Epidermal melanocyte (primary cell): ENCODE results near the gene ZBTB25.

Experiments used
- DNase-seq: peaks from one replicate; pipeline ENCODE4 v3.0.0; 2011; ENCODE audit warnings: low spot score; ENCODE audit not compliant: insufficient read length

Gene ZBTB25

GRCh38 chr14:64478634-64479250 lies 24.9 kb downstream of the ZBTB25 start:
- no peak for DNase-seq

- no peak for DNase-seq
Measured at GRCh38 chr14:64476438-64476837, 27.2 kb downstream of the ZBTB25 start.

- DNase-seq: no peak
Measured at GRCh38 chr14:64475585-64476273, 27.9 kb downstream of the ZBTB25 start.

- no peak for DNase-seq
Measured at GRCh38 chr14:64474698-64475097, 28.9 kb downstream of the ZBTB25 start.

- no peak for DNase-seq
Measured at GRCh38 chr14:64474041-64474440, 29.6 kb downstream of the ZBTB25 start.

- DNase-seq: no peak
Measured at GRCh38 chr14:64468451-64468850, 35.2 kb downstream of the ZBTB25 start.

- DNase-seq: no peak
Measured at GRCh38 chr14:64467566-64467965, 36.1 kb downstream of the ZBTB25 start.

- no peak for DNase-seq
Measured at GRCh38 chr14:64467101-64467500, 36.5 kb downstream of the ZBTB25 start.

GRCh38 chr14:64465831-64466554 lies 37.6 kb downstream of the ZBTB25 start:
- peak; percentile 57 for DNase-seq

GRCh38 chr14:64465191-64465822 lies 38.3 kb downstream of the ZBTB25 start, which contains the start of gene AKAP5:
TSS of gene AKAP5 (plus strand) at chr14:64465499. CDS start at chr14:64468395, 2,896 bp downstream.
- no peak for DNase-seq

GRCh38 chr14:64464651-64465050 lies 39.0 kb downstream of the ZBTB25 start:
- DNase-seq: no peak

- DNase-seq: no peak
Measured at GRCh38 chr14:64463873-64464272, 39.8 kb downstream of the ZBTB25 start.

GRCh38 chr14:64463195-64463594 lies 40.4 kb downstream of the ZBTB25 start:
- DNase-seq: no peak

GRCh38 chr14:64461221-64461620 lies 42.4 kb downstream of the ZBTB25 start:
- DNase-seq: no peak

- no peak for DNase-seq
Measured at GRCh38 chr14:64459405-64460136, 44.1 kb downstream of the ZBTB25 start.

- DNase-seq: no peak
Measured at GRCh38 chr14:64454671-64455070, 49.0 kb downstream of the ZBTB25 start.

- DNase-seq: no peak
Measured at GRCh38 chr14:64450255-64450654, 53.4 kb downstream of the ZBTB25 start.

GRCh38 chr14:64447876-64448670 lies 55.6 kb downstream of the ZBTB25 start:
- DNase-seq: no peak

- DNase-seq: no peak
Measured at GRCh38 chr14:64444984-64445845, 58.4 kb downstream of the ZBTB25 start.
